Cardiac muscle cell (in vitro differentiated cells and primary cell): ENCODE results near the gene CLDN22. TPM values are rescaled to one million over a fixed set of nuclear protein-coding genes. Genes with fewer than 3 reads are reported as not detected.
"Not testable (repeated sequence)": the region's sequence is repeated elsewhere in the genome, so short reads cannot be mapped to it uniquely, and the experiment has no call there.

Experiments used
- DNase-seq, 2 donors: peaks; one replicate each; pipeline versions ENCODE4 v3.0.0 to v3.0.0-alpha.2; 2010 to 2017; ENCODE audit warnings: low read depth in 1 of 2, low spot score in 1 of 2
- H3K27ac ChIP-seq: fragments of 200-600 bp; sonication (generic); 2 replicates; pipeline ENCODE4 v1.5.1; 2016
- H3K27me3 ChIP-seq: fragments of 200-600 bp; sonication (generic); 2 replicates; pipeline ENCODE4 v1.6.0; 2016; ENCODE audit warnings: control low read depth
- H3K36me3 ChIP-seq: fragments of 200-600 bp; sonication (generic); 2 replicates; pipeline ENCODE4 v1.5.1; 2016; ENCODE audit warnings: control low read depth
- H3K4me1 ChIP-seq: fragments of 200-600 bp; sonication (generic); 2 replicates; pipeline ENCODE4 v1.8.1; 2017; ENCODE audit warnings: low read depth, mild to moderate bottlenecking, mixed run types
- H3K4me3 ChIP-seq: fragments of 200-600 bp; sonication (generic); 2 replicates; pipeline ENCODE4 v1.5.1; 2016; ENCODE audit warnings: mild to moderate bottlenecking
- H3K9me3 ChIP-seq: fragments of 200-600 bp; sonication (generic); 2 replicates; pipeline ENCODE4 v1.5.1; 2017; ENCODE audit warnings: low read depth, mild to moderate bottlenecking, control low read depth
- polyA plus RNA-seq: library from polyadenylated mRNA; unstranded; fragments of >200 nt; fragmentation: Nextera tagmentation; extraction: Ambion mirVana; gene quantifications from 2 replicates; pipeline ENCODE4 v1.2.1, GENCODE V29; 2016
- total RNA-seq: library from RNA; depleted of rRNA; stranded (reverse); fragments of >200 nt; gene quantifications from 2 replicates; pipeline ENCODE4 v1.2.3, GENCODE V29; 2016
- TF ChIP-seq, protein P1 (sequence below): IDR thresholded peaks from 2 replicates; pipeline ENCODE4 v1.5.1; 2012; ENCODE audit warnings: low read depth, mild to moderate bottlenecking, low read length

CLDN22 gene
- total and polyA plus RNA-seq, 2 experiments from 2014 or later, result not detected

DNA sequence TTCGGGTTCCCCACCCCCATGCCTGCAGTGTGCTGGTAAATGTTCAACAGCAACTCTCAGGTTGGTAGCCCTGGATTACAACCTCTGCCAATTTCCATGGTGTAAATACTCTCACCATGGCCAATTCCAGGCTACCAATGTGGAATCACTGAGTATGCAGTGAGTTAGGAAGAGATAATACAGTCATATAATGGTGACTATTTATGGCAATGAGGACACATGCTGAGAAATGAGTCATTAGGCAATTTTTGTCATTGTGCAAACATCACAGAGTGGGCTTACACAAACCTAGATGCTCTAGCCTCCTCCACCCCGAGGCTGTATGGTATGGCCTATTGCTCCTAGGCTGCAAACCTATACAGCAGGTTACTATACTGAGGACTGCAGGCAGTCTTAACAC is 6.8 kb upstream of the CLDN22 start:
- Histone ChIP-seq H3K27me3 (no peaks in the 10 kb centered on the region), H3K27ac (no peak overlapping the region), H3K4me1 (no peaks in the 10 kb centered on the region), H3K36me3 (no peaks in the 10 kb centered on the region), H3K4me3 (no peak overlapping the region), H3K9me3 (no peaks in the 10 kb centered on the region)
- no peak for DNase-seq
- TF ChIP-seq, protein P1, sequence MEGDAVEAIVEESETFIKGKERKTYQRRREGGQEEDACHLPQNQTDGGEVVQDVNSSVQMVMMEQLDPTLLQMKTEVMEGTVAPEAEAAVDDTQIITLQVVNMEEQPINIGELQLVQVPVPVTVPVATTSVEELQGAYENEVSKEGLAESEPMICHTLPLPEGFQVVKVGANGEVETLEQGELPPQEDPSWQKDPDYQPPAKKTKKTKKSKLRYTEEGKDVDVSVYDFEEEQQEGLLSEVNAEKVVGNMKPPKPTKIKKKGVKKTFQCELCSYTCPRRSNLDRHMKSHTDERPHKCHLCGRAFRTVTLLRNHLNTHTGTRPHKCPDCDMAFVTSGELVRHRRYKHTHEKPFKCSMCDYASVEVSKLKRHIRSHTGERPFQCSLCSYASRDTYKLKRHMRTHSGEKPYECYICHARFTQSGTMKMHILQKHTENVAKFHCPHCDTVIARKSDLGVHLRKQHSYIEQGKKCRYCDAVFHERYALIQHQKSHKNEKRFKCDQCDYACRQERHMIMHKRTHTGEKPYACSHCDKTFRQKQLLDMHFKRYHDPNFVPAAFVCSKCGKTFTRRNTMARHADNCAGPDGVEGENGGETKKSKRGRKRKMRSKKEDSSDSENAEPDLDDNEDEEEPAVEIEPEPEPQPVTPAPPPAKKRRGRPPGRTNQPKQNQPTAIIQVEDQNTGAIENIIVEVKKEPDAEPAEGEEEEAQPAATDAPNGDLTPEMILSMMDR, result no peak

DNA sequence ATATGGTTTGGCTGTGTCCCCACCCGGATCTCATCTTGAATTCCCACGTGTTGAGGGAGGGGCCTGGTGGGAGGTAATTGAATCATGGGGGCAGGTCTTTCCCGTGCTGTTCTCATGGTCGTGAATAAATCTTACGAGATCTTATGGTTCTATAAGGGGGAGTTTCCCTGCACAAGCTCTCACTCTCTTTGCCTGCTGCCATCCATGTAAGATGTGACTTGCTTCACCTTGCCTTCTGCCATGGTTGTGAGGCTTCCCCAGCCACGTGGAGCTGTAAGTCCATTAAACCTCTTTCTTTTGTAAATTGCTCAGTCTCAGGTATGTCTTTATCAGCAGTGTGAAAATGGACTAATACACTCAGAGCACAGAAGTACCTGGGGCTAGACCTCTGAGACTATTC is 6.3 kb upstream of the CLDN22 start:
- not testable (repeated sequence) for H3K27ac ChIP-seq, H3K4me3 ChIP-seq, H3K4me1 ChIP-seq, H3K27me3 ChIP-seq, H3K9me3 ChIP-seq, DNase-seq, H3K36me3 ChIP-seq

- DNase-seq, result no peak
- H3K9me3 ChIP-seq, result no peaks in the 10 kb centered on the region
- no peak overlapping the region for H3K27ac ChIP-seq
- H3K4me3 ChIP-seq, result no peak overlapping the region
- TF ChIP-seq, protein P1, result no peak
- no peaks in the 10 kb centered on the region for H3K27me3 ChIP-seq
- no peaks in the 10 kb centered on the region for H3K36me3 ChIP-seq
- H3K4me1 ChIP-seq, result no peaks in the 10 kb centered on the region
These were observed 4.5 kb upstream of the CLDN22 start for GRCh38 chr4:183324619-183325018.

- not testable (repeated sequence) for H3K4me3 ChIP-seq, H3K4me1 ChIP-seq, H3K36me3 ChIP-seq, H3K27me3 ChIP-seq, DNase-seq, H3K9me3 ChIP-seq, H3K27ac ChIP-seq
These were observed 4.0 kb upstream of the CLDN22 start for GRCh38 chr4:183324056-183324455.

DNA sequence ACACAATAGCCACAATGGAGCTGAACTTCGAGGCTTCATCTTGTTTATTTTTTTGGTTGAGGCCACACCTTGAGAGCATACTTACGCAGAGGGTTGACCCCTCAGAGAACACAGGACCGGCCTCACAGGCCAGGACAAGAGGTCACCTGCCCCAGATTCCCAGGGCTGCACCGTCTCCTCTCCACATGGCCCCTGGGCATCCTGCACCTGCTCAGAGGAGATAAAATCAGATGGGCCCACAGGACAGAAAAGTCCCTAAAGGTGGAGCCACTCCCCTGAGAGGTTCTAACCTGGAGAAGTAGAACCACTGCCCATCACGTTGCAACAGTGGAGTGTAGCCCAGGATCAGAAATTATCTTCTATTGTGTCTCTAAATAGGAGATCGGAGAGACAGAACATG is 3.2 kb upstream of the CLDN22 start:
- H3K4me3 ChIP-seq, result no peak overlapping the region

GRCh38 chr4:183322326-183322725 is 2.2 kb upstream of the CLDN22 start, which contains the start of gene CLDN24:
CLDN24 (minus strand) TSS chr4:183322426; CDS start chr4:183322426, 0 bp downstream.
- H3K4me1 ChIP-seq, result no peaks in the 10 kb centered on the region
- DNase-seq, result no peak

More for the DNA sequence above, 3.2 kb upstream of the CLDN22 start:
- H3K9me3 ChIP-seq, result no peaks in the 10 kb centered on the region
- TF ChIP-seq, protein P1, result no peak
- H3K27me3 ChIP-seq, result no peaks in the 10 kb centered on the region
- H3K36me3 ChIP-seq, result no peaks in the 10 kb centered on the region
- H3K4me1 ChIP-seq, result no peaks in the 10 kb centered on the region
- H3K27ac ChIP-seq, result no peak overlapping the region
- no peak for DNase-seq

More at GRCh38 chr4:183322326-183322725, 2.2 kb upstream of the CLDN22 start, which contains the start of gene CLDN24:
- Histone ChIP-seq H3K9me3 (no peaks in the 10 kb centered on the region), H3K27ac (no peak within 1 kb of the TSS), H3K27me3 (no peaks in the 10 kb centered on the region), H3K4me3 (no peak within 1 kb of the TSS), H3K36me3 (no peaks in the 10 kb centered on the region)
- TF ChIP-seq, protein P1, result no peak
